Ovary (tissue), 3 donors: ENCODE results near the gene ARHGEF37.

Experiments used
- CTCF ChIP-seq, 3 donors: fragments of 450-650 bp in 2 of 3; fragments of 200-600 bp in 1 of 3; IDR thresholded peaks; one replicate each; pipeline versions ENCODE4 v1.5.1 to v1.8.0; 2016 to 2022; ENCODE audit warnings: antibody characterized with exemption in 3 of 3, mild to moderate bottlenecking in 1 of 3
- EP300 ChIP-seq: sonication (generic); formaldehyde crosslinking; IDR thresholded peaks from one replicate; pipeline ENCODE4 v1.6.1; 2017; ENCODE audit warnings: antibody characterized with exemption
- donor health status: DM: no; HTN: no; CAD: no.

- TF ChIP-seq CTCF (IDR thresholded peaks at IDR 0.05): no peak
- TF ChIP-seq EP300: no peak
Observed at GRCh38 chr5:149630337-149630736, 49.0 kb downstream of the ARHGEF37 start.
